Fibroblast of mammary gland (primary cell): ENCODE data around the gene RAB43.
A peak's percentile ranks its signal among the peaks of the same experiment; 100 is the strongest.
"Not testable (repeated sequence)": the region's sequence is repeated elsewhere in the genome, so short reads cannot be mapped to it uniquely, and the experiment has no call there.

Experiments
- DNase-seq: peaks from one replicate; pipeline ENCODE4 v3.0.0-alpha.2; 2010; ENCODE audit warnings: low read depth
- H3K4me3 ChIP-seq: 2 replicates; pipeline ENCODE4 v1.5.1; 2011; ENCODE audit warnings: low read depth, mild to moderate bottlenecking, low read length, moderate library complexity; ENCODE audit not compliant: control insufficient read depth
- CTCF ChIP-seq: conservative IDR thresholded peaks from 2 replicates; pipeline ENCODE4 v1.5.1; 2011; ENCODE audit warnings: low read depth, low read length, inconsistent platforms; ENCODE audit not compliant: control insufficient read depth, insufficient read depth

The RAB43 gene

GRCh38 chr3:129104051-129104450 lies 17.6 kb downstream of the RAB43 start:
- H3K4me3 ChIP-seq: no peak overlapping the region
- no peak for TF ChIP-seq CTCF
- DNase-seq: no peak

- DNase-seq: no peak
- H3K4me3 ChIP-seq: no peak overlapping the region
These were observed 18.3 kb downstream of the RAB43 start for GRCh38 chr3:129103296-129103695.

GRCh38 chr3:129101370-129102138 lies 20.1 kb downstream of the RAB43 start:
- no peak for TF ChIP-seq CTCF
- no peak for DNase-seq
- no peak overlapping the region for H3K4me3 ChIP-seq

More at GRCh38 chr3:129103296-129103695, 18.3 kb downstream of the RAB43 start:
- TF ChIP-seq CTCF: no peak

GRCh38 chr3:129100274-129100673 lies 21.3 kb downstream of the RAB43 start:
- no peak for TF ChIP-seq CTCF
- DNase-seq: no peak
- H3K4me3 ChIP-seq: no peak overlapping the region

- TF ChIP-seq CTCF: no peak
- DNase-seq: no peak
- H3K4me3 ChIP-seq: no peak overlapping the region
These were observed 26.3 kb downstream of the RAB43 start for GRCh38 chr3:129095285-129095684.

- DNase-seq, H3K4me3 ChIP-seq: not testable (repeated sequence)
These were observed 33.3 kb downstream of the RAB43 start for GRCh38 chr3:129088312-129088711.

GRCh38 chr3:129087904-129088303 lies 33.7 kb downstream of the RAB43 start:
- H3K4me3 ChIP-seq: not testable (repeated sequence)
- peak; percentile 40 for DNase-seq

GRCh38 chr3:129087138-129087702 lies 34.4 kb downstream of the RAB43 start:
- peak; percentile 11 for DNase-seq
- TF ChIP-seq CTCF: no peak
- H3K4me3 ChIP-seq: no peak overlapping the region
